Stimulated activated CD4-positive, alpha-beta T cell treated with anti-CD3 and anti-CD28 coated beads, Interleukin-15, amount 100 ng/mL, for 48 hours (primary cell): ENCODE measurements around the gene SRRM4.

Source experiments
- DNase-seq, 2 donors: peaks; one replicate each; pipeline ENCODE4 v3.0.0-alpha.2; 2020; ENCODE audit warnings: low read depth in 2 of 2

The SRRM4 gene

GRCh38 chr12:119117936-119118335, 136.6 kb downstream of the SRRM4 start:
- DNase-seq: no peak

DNA sequence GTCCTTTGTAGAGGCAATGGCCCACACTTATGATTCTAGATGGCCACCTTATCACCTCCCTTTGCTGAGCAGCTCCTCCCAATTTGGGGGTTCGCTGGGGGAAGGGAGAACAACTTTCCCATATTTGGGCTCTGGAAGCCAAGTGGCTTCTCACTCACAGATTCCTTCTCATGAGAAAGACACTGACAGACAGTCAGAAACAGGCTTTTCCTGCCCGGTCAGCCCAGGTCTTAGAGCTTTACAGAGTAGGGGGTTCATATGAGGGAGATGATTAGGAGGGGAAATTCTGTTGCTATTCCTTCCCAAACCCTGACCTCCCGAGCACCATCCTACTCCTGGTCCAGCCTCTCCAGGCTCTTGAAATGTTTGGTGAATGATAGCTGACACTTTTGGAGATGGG, 137.3 kb downstream of the SRRM4 start:
- DNase-seq: no peak

DNA sequence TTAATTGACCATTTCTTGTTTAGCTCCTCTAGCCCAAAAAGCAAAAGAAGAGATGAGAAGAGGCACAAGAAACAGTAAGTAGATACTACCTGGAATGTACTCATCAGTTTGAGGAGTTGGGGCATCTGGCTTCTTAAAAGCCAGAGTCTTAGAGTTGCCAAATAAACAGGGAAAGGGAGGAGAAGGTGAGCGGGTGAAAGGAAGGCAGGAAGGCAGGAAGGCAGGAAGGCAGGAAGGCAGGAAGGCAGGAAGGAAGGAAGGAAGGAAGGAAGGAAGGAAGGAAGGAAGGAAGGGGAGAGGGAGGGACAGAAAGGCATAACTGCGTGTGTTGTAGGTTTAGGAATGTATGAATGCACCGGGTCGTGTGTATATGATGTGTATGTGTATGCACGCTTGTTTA, 140.7 kb downstream of the SRRM4 start:
- no peak for DNase-seq

GRCh38 chr12:119122751-119123150, 141.4 kb downstream of the SRRM4 start:
- no peak for DNase-seq

DNA sequence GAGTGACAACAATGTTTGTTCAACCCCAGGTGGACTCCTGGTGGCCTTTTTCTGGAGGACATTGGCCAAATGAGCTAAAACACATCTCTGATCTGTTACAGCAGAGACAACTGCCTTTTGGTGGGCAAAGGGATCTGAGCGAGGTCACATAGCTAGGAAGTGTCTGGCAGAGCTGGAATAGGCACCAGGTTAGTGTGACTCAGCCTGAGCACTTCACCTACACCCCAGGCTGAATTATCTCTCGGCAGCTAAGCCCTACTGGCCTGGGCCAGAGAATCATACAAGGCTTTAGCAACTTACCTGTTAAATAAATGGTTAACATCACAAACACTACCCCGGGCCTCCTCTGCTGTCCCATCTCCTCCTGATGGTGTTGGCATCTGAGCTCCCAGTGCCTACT, 147.2 kb downstream of the SRRM4 start:
- no peak for DNase-seq

DNA sequence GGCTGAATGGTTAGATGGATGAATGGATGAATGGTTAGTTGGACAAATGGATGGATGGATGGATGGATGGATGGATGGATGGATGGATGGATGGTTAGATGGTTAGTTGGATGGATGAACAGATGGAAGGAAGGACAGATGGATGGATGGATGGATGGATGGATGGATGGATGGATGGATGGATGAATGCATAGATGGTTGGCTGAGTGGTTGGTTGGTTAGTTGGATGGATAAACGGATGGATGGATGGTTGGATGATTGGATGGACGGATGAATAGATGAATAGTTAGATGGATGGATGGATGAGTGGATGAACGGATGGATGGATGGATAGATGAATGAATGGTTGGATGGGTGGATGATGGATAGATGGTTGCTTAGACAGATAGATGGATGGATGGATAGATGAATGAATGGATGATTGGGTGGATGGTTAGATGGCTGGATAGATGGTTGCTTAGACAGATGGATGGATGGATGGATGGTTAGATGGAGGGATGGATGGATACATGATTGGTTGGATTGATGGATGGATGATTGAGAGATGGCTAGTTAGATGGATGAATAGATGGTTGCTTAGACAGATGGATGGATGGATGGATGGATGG, 148.6 kb downstream of the SRRM4 start:
- no peak for DNase-seq

DNA sequence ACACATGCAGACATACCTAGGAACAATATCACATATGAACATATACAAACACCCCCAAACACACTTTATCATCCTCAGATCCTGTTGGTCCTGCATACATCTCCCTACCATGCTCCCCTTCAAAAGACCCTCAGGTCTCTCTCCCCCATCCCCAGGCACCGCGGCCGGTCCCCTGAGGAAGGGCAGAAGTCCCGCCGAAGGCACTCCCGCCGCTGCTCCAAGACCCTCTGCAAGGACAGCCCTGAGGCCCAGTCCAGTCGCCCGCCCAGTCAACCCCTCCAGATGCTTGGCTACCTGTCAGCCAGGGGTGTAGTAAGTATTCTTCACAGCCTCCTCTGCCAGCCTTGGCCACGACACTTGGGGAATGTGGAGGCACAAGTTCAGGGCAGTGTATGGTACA, 149.2 kb downstream of the SRRM4 start:
- no peak for DNase-seq

DNA sequence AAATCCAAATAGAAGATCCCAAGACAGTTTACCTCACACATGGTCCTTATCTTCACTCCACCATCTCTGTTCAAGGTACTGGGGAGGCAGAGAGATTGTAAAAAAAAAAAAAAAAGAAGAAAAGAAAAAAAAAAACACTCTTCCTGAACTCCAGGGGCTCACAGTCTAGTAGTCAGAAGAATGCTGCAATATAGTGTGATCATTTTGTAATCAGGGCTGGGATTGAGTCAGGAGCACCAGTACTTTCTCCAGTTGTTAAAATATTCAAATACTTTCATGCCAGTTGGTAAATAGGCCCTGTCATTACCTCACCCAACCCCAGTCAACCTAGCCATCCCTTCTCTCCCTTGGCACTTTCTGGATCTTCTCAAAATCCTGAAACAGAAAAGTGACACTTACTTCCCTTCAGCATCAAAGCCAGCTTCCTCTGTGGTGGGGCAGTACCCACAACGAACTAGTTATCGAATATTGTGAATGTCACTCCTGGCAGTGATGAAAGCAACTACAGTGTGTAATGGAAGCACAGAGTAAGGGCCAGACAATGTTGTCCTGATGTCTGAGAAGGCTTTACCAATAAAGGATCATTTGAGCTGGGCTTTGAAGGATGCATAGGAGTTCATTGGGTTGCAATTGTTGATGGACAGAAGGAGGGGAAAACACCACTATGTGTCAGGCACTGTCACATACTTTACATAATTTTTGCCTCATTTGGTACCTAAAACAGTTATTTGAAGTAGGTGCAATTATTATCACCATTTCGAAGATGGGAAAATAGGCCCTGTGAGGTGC, 153.1 kb downstream of the SRRM4 start:
- DNase-seq: no peak

- no peak for DNase-seq
These were observed 155.6 kb downstream of the SRRM4 start for GRCh38 chr12:119136811-119137410.

GRCh38 chr12:119139448-119139847, 158.1 kb downstream of the SRRM4 start:
- DNase-seq: no peak

- no peak for DNase-seq
These were observed 164.0 kb downstream of the SRRM4 start for GRCh38 chr12:119145367-119145766.

- no peak for DNase-seq
These were observed 166.6 kb downstream of the SRRM4 start for GRCh38 chr12:119147847-119148448.

DNA sequence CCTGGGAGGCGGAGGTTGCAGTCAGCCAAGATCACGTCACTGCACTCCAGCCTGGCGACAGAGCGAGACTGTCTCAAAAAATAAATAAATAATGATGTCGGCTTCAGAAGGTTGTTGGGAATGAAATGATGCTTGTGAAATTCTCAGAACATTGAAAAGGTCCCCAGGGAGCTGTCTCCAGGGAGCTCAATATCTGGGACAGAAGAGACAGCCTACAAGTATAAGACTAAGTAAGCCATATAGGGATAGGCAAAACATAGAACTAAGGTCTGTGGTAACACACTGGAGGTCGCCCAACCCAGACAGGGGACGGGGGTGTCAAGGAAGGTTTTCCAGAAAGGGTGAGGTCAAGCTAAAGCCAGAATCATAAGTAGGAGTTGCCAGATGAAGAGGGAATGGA, 167.9 kb downstream of the SRRM4 start:
- no peak for DNase-seq

GRCh38 chr12:119151445-119152026, 170.2 kb downstream of the SRRM4 start:
- DNase-seq: no peak

DNA sequence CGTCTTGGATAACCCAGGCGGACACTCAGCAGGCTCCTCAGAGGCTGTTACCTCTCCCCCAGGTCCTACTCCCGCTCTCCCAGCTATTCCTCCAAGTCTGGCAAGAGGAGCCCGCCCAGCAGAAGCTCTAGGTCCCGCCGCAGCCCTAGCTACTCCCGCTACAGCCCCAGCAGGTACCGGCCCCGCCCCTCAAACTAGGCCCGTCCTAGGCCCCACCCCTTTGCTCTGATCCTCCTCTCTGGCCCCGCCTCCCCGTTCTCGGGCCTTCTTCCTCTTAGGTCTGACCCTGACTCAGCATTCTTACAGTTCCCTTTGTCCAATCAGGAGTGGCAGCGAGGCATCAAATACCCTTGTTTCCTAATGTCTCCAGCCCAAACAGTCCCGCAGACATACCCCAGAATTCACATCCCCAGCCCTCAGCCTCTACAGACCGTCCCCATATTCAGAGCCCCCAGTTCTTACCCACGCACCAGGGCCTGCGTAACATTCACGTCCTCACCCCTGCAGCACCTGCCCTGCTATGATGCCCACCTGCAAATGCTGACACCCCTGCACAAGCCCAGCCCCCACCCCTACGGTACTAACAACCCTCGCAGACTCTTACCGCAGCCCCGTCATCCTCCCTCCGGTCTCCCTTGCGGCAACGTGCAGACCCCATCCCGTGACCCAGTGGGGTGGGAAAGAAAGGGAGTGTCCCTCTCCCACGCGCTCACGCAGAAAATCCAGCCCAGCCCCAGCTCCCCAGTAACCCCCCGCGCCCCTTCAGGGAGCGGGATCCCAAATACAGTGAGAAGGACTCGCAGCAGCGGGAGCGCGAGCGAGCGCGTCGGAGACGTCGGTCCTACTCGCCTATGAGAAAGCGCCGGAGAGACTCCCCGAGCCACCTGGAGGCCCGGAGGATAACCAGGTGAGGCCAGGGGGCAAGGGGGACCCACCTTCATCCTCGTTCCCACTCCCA, 172.4 kb downstream of the SRRM4 start:
- DNase-seq: no peak

GRCh38 chr12:119154435-119154818, 173.1 kb downstream of the SRRM4 start:
- no peak for DNase-seq

- DNase-seq: no peak
These were observed 175.2 kb downstream of the SRRM4 start for GRCh38 chr12:119156401-119157044.

DNA sequence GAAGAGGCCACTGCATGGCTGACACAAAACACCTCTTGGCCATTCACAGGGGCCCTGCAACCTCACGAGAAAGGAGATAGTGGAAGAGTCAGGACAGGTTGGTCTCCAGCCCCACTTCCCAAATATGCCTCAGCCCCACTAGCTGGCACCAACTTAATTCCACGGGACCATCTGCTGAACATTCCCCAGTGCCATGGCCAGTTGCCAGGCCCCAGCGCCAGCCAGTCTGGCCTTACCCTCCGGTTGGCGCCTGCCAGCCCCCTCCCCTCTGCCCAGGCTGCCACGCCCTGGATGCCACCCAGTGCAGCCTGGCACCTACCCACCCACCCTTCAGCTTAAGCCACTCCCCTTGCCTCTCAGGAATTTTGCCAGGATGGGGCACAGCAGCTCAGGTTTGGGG, 176.2 kb downstream of the SRRM4 start:
- no peak for DNase-seq

DNA sequence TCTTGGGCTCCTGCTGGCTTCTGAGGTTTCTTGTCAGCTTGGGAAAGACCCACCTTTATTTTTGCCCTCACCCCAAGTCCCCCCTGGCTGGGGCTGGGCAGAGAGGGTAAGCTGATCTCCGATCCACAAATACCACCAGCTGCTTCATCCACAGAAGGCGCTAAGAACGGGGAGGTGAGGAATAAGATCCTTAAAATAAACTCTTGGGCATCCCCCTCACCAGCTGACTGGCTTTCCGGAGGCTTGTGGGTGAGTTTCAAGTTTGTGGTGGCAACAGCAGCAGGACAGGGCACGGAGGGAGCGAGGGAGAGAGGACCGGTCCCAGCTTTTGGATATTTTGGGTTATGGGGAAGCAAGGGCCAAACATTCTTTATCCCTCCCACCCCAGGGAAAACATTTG, 176.6 kb downstream of the SRRM4 start:
- no peak for DNase-seq

DNA sequence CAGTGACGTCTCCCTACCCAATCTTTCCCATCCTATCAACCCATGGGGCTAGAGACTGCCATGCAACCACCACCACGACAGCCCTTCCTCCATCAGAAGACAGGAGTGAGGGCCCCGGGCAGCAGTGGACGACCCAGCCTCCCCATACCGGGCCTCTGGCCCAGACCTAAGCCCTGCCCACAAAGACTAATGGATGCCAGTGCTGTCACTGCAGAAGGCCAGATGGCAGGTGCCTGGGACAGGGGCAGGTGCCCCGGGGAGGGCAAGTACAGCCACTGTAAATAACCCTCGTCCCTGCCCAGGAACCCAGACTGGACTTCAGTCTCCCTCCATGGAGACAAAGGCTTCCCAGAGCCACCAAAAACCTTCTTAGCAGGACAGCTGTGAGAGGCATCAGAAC, 177.1 kb downstream of the SRRM4 start:
- no peak for DNase-seq

DNA sequence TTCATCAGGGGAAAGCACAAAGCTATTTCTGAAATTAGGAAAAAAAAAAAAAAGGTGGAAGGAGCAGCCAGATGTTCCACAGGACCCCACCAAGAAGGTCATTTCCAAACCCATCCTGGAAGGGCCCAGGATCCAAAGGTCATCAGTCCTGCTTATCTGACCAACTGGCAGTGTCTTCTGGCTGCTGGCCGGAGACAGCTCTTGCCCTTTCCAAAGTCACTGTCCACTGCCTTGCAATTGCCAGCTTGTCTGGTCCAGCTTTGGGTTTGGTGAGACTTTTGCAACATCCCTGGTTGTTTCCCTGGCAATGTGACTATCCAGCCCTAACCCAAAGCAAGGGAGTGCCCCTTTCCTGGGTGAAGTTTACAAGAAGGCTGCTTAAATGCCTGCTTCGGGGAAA, 178.5 kb downstream of the SRRM4 start:
- DNase-seq: no peak
